Sigmoid colon (tissue), 7 donors: Measurements from ENCODE around the gene PPME1. TPM values are rescaled to one million over a fixed set of nuclear protein-coding genes. Genes with fewer than 3 reads are reported as not detected.

ENCODE experiments used
- DNase-seq: peaks from one replicate; pipeline ENCODE4 v3.0.0-alpha.2; 2019
- H3K27ac ChIP-seq, 4 donors: fragments of 200-600 bp; sonication (generic); one replicate each; pipeline ENCODE4 v1.5.1; 2016 to 2019; ENCODE audit warnings: mild to moderate bottlenecking in 1 of 4
- H3K27me3 ChIP-seq, 3 donors: fragments of 200-600 bp; sonication (generic); one replicate each; pipeline ENCODE4 v1.5.1; 2019; ENCODE audit warnings: mild to moderate bottlenecking in 1 of 3
- H3K36me3 ChIP-seq, 4 donors: fragments of 200-600 bp; sonication (generic); one replicate each; pipeline ENCODE4 v1.5.1; 2016 to 2019
- H3K4me1 ChIP-seq, 4 donors: fragments of 200-600 bp; sonication (generic); one replicate each; pipeline ENCODE4 v1.5.1; 2017 to 2019
- H3K4me3 ChIP-seq, 4 donors: fragments of 200-600 bp; sonication (generic); one replicate each; pipeline ENCODE4 v1.5.1; 2017 to 2019; ENCODE audit warnings: mild to moderate bottlenecking in 2 of 4, moderate library complexity in 1 of 4
- H3K9me3 ChIP-seq, 4 donors: fragments of 200-600 bp in 3 of 4; sonication (generic) in 3 of 4; one replicate each; pipeline versions ENCODE4 v1.5.1 to v1.6.1; 2013 to 2019
- CTCF ChIP-seq, 4 experiments: fragments of 450-650 bp in 3 of 4; fragments of 200-600 bp in 1 of 4; IDR thresholded peaks; one replicate each; pipeline ENCODE4 v1.5.1; 2016 to 2019; ENCODE audit warnings: antibody characterized with exemption in 4 of 4, mild to moderate bottlenecking in 3 of 4, moderate library complexity in 2 of 4
- EP300 ChIP-seq, 4 donors: sonication (generic); formaldehyde crosslinking; IDR thresholded peaks; one replicate each; pipeline ENCODE4 v1.6.1; 2017; ENCODE audit warnings: antibody characterized with exemption in 4 of 4
- POLR2A ChIP-seq, 2 donors: fragments of 450-650 bp; IDR thresholded peaks; one replicate each; pipeline ENCODE4 v1.6.1; 2016; ENCODE audit warnings: antibody characterized with exemption in 2 of 2, mild to moderate bottlenecking in 2 of 2, moderate library complexity in 2 of 2
- POLR2AphosphoS5 ChIP-seq, 4 donors: sonication (generic); formaldehyde crosslinking; IDR thresholded peaks; one replicate each; pipeline ENCODE4 v1.6.1; 2017; ENCODE audit warnings: antibody characterized with exemption in 4 of 4
- WGBS, 2 donors: extraction: QIAGEN DNeasy Blood & Tissue Kit; methylation state at CpG; one replicate each; pipeline ENCODE4 v1.1.7; 2013; 5-methylcytosine and 5-hydroxymethylcytosine counted together
- intact Hi-C: fragments of 100-400 bp; cut with DNase I; formaldehyde crosslinking; loops from one replicate; pipeline ENCODE4 v1.15.1; 2023
- polyA plus RNA-seq, 3 donors: library from polyadenylated mRNA; stranded (reverse); fragments of 200-250 nt; gene quantifications; one replicate each; pipeline ENCODE4 v1.2.3, GENCODE V29; 2013
- total RNA-seq, 4 donors: library from RNA; depleted of rRNA; stranded (reverse); fragments of >200 nt; gene quantifications; one replicate each; pipeline ENCODE4 v1.1.0, GENCODE V29; 2016
- donor health status: healthy with polysubstance abuse.
- donor health status: Bipolar disorder and iron deficiency.
- donor health status: healthy.

The PPME1 gene
- total and polyA plus RNA-seq, 7 donors, result 10.8 to 22.7 (median 19.3) TPM

- no peak overlapping the region for H3K4me3 ChIP-seq
- peaks cover 0 to 31% (median 21%) of the 10 kb centered on the region in 4 donors for H3K4me1 ChIP-seq
- no peaks in the 10 kb centered on the region for H3K27me3 ChIP-seq
- H3K9me3 ChIP-seq, result no peaks in the 10 kb centered on the region
- TF ChIP-seq POLR2A (IDR thresholded peaks at IDR 0.05), result no peak
- TF ChIP-seq EP300 (IDR thresholded peaks at IDR 0.05), result peak in 1 of 4 donors; percentile 52
- TF ChIP-seq POLR2AphosphoS5 (IDR thresholded peaks at IDR 0.05), result peak in 2 of 4 donors; percentile 7 to 63
- no peak for TF ChIP-seq CTCF (IDR thresholded peaks at IDR 0.05)
- H3K36me3 ChIP-seq, result no peaks in the 10 kb centered on the region
- H3K27ac ChIP-seq, result peak overlapping the region; percentile 69 to 88 (median 74)
- 76 to 88% methylated on average over 1 of the region's 1 CpG for WGBS, 2 donors
- DNase-seq, result peak; percentile 94
- intact Hi-C loops, result no loop called here
These were observed 107.7 kb downstream of the PPME1 start for GRCh38 chr11:74278721-74279161.

GRCh38 chr11:74279256-74279655 lies 108.2 kb downstream of the PPME1 start:
- Histone ChIP-seq H3K4me3 (no peak overlapping the region), H3K27me3 (no peaks in the 10 kb centered on the region), H3K4me1 (peaks cover 0 to 35% (median 25%) of the 10 kb centered on the region in 4 donors), H3K27ac (peak overlapping the region; percentile 69 to 88 (median 74)), H3K9me3 (no peaks in the 10 kb centered on the region), H3K36me3 (no peaks in the 10 kb centered on the region)
- intact Hi-C loops, result no loop called here
- DNase-seq, result no peak
- TF ChIP-seq CTCF (IDR thresholded peaks at IDR 0.05) (no peak), POLR2AphosphoS5 (IDR thresholded peaks at IDR 0.05) (no peak), EP300 (IDR thresholded peaks at IDR 0.05) (no peak), POLR2A (IDR thresholded peaks at IDR 0.05) (no peak)
- 83 to 85% methylated on average over 5 of the region's 5 CpGs for WGBS, 2 donors

GRCh38 chr11:74280494-74280893 lies 109.4 kb downstream of the PPME1 start:
- Histone ChIP-seq H3K4me3 (no peak overlapping the region), H3K9me3 (no peaks in the 10 kb centered on the region), H3K27me3 (no peaks in the 10 kb centered on the region), H3K27ac (peak overlapping the region in 2 of 4 donors; percentile 75 to 88), H3K4me1 (peaks cover 0 to 38% (median 27%) of the 10 kb centered on the region in 4 donors), H3K36me3 (no peaks in the 10 kb centered on the region)
- no peak for TF ChIP-seq POLR2AphosphoS5 (IDR thresholded peaks at IDR 0.05)
- TF ChIP-seq CTCF (IDR thresholded peaks at IDR 0.05), result no peak
- no peak for TF ChIP-seq EP300 (IDR thresholded peaks at IDR 0.05)
- TF ChIP-seq POLR2A (IDR thresholded peaks at IDR 0.05), result no peak
- no peak for DNase-seq
- intact Hi-C loops, result no loop called here

GRCh38 chr11:74282421-74282820 lies 111.3 kb downstream of the PPME1 start:
- intact Hi-C loops, result no loop called here
- Histone ChIP-seq H3K27me3 (no peaks in the 10 kb centered on the region), H3K27ac (no peak overlapping the region), H3K4me1 (peaks cover 0 to 55% (median 36%) of the 10 kb centered on the region in 4 donors), H3K36me3 (no peaks in the 10 kb centered on the region), H3K4me3 (no peak overlapping the region), H3K9me3 (no peaks in the 10 kb centered on the region)
- 74 to 95% methylated on average over 3 of the region's 3 CpGs for WGBS, 2 donors
- no peak for DNase-seq
- TF ChIP-seq POLR2AphosphoS5 (IDR thresholded peaks at IDR 0.05), result no peak
- TF ChIP-seq CTCF (IDR thresholded peaks at IDR 0.05), result no peak
- no peak for TF ChIP-seq POLR2A (IDR thresholded peaks at IDR 0.05)
- no peak for TF ChIP-seq EP300 (IDR thresholded peaks at IDR 0.05)

GRCh38 chr11:74282914-74283371 lies 111.9 kb downstream of the PPME1 start:
- no peak for DNase-seq
- H3K27me3 ChIP-seq, result no peaks in the 10 kb centered on the region
- H3K27ac ChIP-seq, result no peak overlapping the region
- intact Hi-C loops, result no loop called here
- no peak overlapping the region for H3K4me3 ChIP-seq
- H3K9me3 ChIP-seq, result no peaks in the 10 kb centered on the region
- H3K4me1 ChIP-seq, result peaks cover 0 to 59% (median 38%) of the 10 kb centered on the region in 4 donors
- WGBS, 2 donors, result 46 to 68% methylated on average over 5 of the region's 5 CpGs
- H3K36me3 ChIP-seq, result no peaks in the 10 kb centered on the region
- TF ChIP-seq EP300 (IDR thresholded peaks at IDR 0.05) (no peak), POLR2AphosphoS5 (IDR thresholded peaks at IDR 0.05) (no peak), POLR2A (IDR thresholded peaks at IDR 0.05) (no peak), CTCF (IDR thresholded peaks at IDR 0.05) (no peak)
